Gastrocnemius medialis (tissue), 4 donors: ENCODE results near the gene DNM3.

Experiments
- CTCF ChIP-seq, 5 experiments: fragments of 450-650 bp in 3 of 5; fragments of 200-600 bp in 2 of 5; sonication (generic) in 2 of 5; IDR thresholded peaks in 4 of 5; conservative IDR thresholded peaks in 1 of 5; 1 replicate in 4 of 5; 2 replicates in 1 of 5; pipeline ENCODE4 v1.5.1; 2016 to 2019; ENCODE audit warnings: antibody characterized with exemption in 5 of 5, mild to moderate bottlenecking in 3 of 5, moderate library complexity in 3 of 5
- POLR2A ChIP-seq, 2 donors: fragments of 450-650 bp; IDR thresholded peaks; one replicate each; pipeline ENCODE4 v1.6.1; 2017; ENCODE audit warnings: antibody characterized with exemption in 2 of 2, mild to moderate bottlenecking in 2 of 2, moderate library complexity in 2 of 2

- TF ChIP-seq CTCF (IDR thresholded peaks at IDR 0.05 in 4 of 5, conservative IDR thresholded peaks at IDR 0.05 in 1 of 5) (no peak), POLR2A (IDR thresholded peaks at IDR 0.05) (no peak)
Observed at GRCh38 chr1:172134087-172134731, 292.9 kb downstream of the DNM3 start.
